ENCODE data around the gene ZNF652.

- no peak for TF ChIP-seq CTCF (conservative IDR thresholded peaks at IDR 0.05; ENCODE audit: low read depth in 2 of 2)
- TF ChIP-seq, protein P1, sequence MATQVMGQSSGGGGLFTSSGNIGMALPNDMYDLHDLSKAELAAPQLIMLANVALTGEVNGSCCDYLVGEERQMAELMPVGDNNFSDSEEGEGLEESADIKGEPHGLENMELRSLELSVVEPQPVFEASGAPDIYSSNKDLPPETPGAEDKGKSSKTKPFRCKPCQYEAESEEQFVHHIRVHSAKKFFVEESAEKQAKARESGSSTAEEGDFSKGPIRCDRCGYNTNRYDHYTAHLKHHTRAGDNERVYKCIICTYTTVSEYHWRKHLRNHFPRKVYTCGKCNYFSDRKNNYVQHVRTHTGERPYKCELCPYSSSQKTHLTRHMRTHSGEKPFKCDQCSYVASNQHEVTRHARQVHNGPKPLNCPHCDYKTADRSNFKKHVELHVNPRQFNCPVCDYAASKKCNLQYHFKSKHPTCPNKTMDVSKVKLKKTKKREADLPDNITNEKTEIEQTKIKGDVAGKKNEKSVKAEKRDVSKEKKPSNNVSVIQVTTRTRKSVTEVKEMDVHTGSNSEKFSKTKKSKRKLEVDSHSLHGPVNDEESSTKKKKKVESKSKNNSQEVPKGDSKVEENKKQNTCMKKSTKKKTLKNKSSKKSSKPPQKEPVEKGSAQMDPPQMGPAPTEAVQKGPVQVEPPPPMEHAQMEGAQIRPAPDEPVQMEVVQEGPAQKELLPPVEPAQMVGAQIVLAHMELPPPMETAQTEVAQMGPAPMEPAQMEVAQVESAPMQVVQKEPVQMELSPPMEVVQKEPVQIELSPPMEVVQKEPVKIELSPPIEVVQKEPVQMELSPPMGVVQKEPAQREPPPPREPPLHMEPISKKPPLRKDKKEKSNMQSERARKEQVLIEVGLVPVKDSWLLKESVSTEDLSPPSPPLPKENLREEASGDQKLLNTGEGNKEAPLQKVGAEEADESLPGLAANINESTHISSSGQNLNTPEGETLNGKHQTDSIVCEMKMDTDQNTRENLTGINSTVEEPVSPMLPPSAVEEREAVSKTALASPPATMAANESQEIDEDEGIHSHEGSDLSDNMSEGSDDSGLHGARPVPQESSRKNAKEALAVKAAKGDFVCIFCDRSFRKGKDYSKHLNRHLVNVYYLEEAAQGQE (IDR thresholded peaks at IDR 0.05; ENCODE audit: unreplicated experiment): no peak
- TF ChIP-seq STAT1 (IDR thresholded peaks at IDR 0.05; ENCODE audit: unreplicated experiment): no peak
- no peak for TF ChIP-seq POLR2AphosphoS5 (IDR thresholded peaks at IDR 0.05; ENCODE audit: low read depth)
- no peak for TF ChIP-seq CREB1 (CRISPR knock-in tag; IDR thresholded peaks at IDR 0.05; ENCODE audit: low read depth)
- TF ChIP-seq EZH2phosphoT487 (IDR thresholded peaks at IDR 0.05; ENCODE audit: unreplicated experiment): no peak
- TF ChIP-seq ZNF114 (CRISPR knock-in tag; IDR thresholded peaks at IDR 0.05): no peak
These were observed 101.2 kb downstream of the ZNF652 start for GRCh38 chr17:49260817-49261291.

Measured in GM23338 (cell line).